SK-N-SH treated with all-trans-retinoic acid at 6 μM for 48 hours (cell line): ENCODE results near the gene CCDC170.
"Not testable (repeated sequence)": the region's sequence is repeated elsewhere in the genome, so short reads cannot be mapped to it uniquely, and the experiment has no call there.

Experiments used
- ATAC-seq: fragments of 200-7000 bp; cut with Tn5 transposase; 3 replicates; pipeline ENCODE4 v1.9.1; 2020; ENCODE audit warnings: mild to moderate bottlenecking, moderate library complexity
- ARNTL ChIP-seq: fragments of 450-650 bp; formaldehyde crosslinking; IDR thresholded peaks from 2 replicates; pipeline ENCODE4 v1.5.0; 2020; ENCODE audit warnings: low read depth, mild to moderate bottlenecking, moderate library complexity, borderline replicate concordance
- BACH2 ChIP-seq: fragments of 250-450 bp; sonication (Bioruptor Pico); IDR thresholded peaks from 2 replicates; pipeline ENCODE4 v1.9.0; 2021; ENCODE audit warnings: mild to moderate bottlenecking, borderline replicate concordance
- CSDC2 ChIP-seq: fragments of 250-450 bp; sonication (Bioruptor Pico); IDR thresholded peaks from 2 replicates; pipeline ENCODE4 v1.5.0; 2020; ENCODE audit warnings: mild to moderate bottlenecking, moderate library complexity
- ESRRG ChIP-seq: fragments of 250-450 bp; sonication (Bioruptor Pico); IDR thresholded peaks from 2 replicates; pipeline ENCODE4 v1.6.1; 2021; ENCODE audit warnings: mild to moderate bottlenecking
- GLIS3 ChIP-seq: fragments of 250-450 bp; sonication (Bioruptor Pico); IDR thresholded peaks from 2 replicates; pipeline ENCODE4 v1.5.0; 2020; ENCODE audit warnings: mild to moderate bottlenecking, moderate library complexity
- ISL1 ChIP-seq: fragments of 250-450 bp; sonication (Bioruptor Pico); IDR thresholded peaks from 2 replicates; pipeline ENCODE4 v2.1.2; 2022; ENCODE audit warnings: mild to moderate bottlenecking, moderate library complexity
- OSR1 ChIP-seq: fragments of 250-450 bp; sonication (Bioruptor Pico); IDR thresholded peaks from 2 replicates; pipeline ENCODE4 v1.8.0; 2022; ENCODE audit warnings: moderate library complexity, mild to moderate bottlenecking, inconsistent platforms
- PPARA ChIP-seq: fragments of 250-450 bp; sonication (Bioruptor Pico); IDR thresholded peaks from 2 replicates; pipeline ENCODE4 v1.5.0; 2020; ENCODE audit warnings: mild to moderate bottlenecking, borderline replicate concordance
- RARB ChIP-seq: fragments of 250-450 bp; sonication (Bioruptor Pico); IDR thresholded peaks from 2 replicates; pipeline ENCODE4 v1.8.0; 2021; ENCODE audit warnings: mild to moderate bottlenecking, moderate library complexity
- TOX ChIP-seq: fragments of 250-450 bp; sonication (Bioruptor Pico); IDR thresholded peaks from 2 replicates; pipeline ENCODE4 v1.8.0; 2021; ENCODE audit warnings: mild to moderate bottlenecking, moderate library complexity, borderline replicate concordance
- ZC3H10 ChIP-seq: fragments of 250-450 bp; sonication (Bioruptor Pico); IDR thresholded peaks from 2 replicates; pipeline ENCODE4 v1.5.1; 2021; ENCODE audit warnings: mild to moderate bottlenecking, moderate library complexity
- ZFP3 ChIP-seq: fragments of 250-450 bp; sonication (Bioruptor Pico); IDR thresholded peaks from 2 replicates; pipeline ENCODE4 v1.5.0; 2020; ENCODE audit warnings: mild to moderate bottlenecking, moderate library complexity
- ZNF565 ChIP-seq: fragments of 450-650 bp; formaldehyde crosslinking; conservative IDR thresholded peaks from 2 replicates; pipeline ENCODE4 v1.5.0; 2020; ENCODE audit warnings: low read depth, mild to moderate bottlenecking, moderate library complexity
- ZNF70 ChIP-seq: fragments of 450-650 bp; formaldehyde crosslinking; IDR thresholded peaks from 2 replicates; pipeline ENCODE4 v1.5.0; 2020; ENCODE audit warnings: mild to moderate bottlenecking, moderate library complexity
- TF ChIP-seq, protein P1 (sequence below): fragments of 250-450 bp; sonication (Bioruptor Pico); IDR thresholded peaks from 2 replicates; pipeline ENCODE4 v1.8.0; 2021; ENCODE audit warnings: low read depth, mild to moderate bottlenecking, moderate library complexity, borderline replicate concordance
- TF ChIP-seq, protein P2 (sequence below): fragments of 250-450 bp; sonication (Bioruptor Pico); IDR thresholded peaks from 2 replicates; pipeline ENCODE4 v1.8.0; 2020; ENCODE audit warnings: mild to moderate bottlenecking, moderate library complexity, borderline replicate concordance
- TF ChIP-seq, protein P3 (sequence below): fragments of 250-450 bp; sonication (Bioruptor Pico); IDR thresholded peaks from 2 replicates; pipeline ENCODE4 v1.5.0; 2020; ENCODE audit warnings: mild to moderate bottlenecking, moderate library complexity
- TF ChIP-seq, protein P4 (sequence below): fragments of 250-450 bp; sonication (Bioruptor Pico); IDR thresholded peaks from 2 replicates; pipeline ENCODE4 v1.5.1; 2021; ENCODE audit warnings: mild to moderate bottlenecking, moderate library complexity
- TF ChIP-seq, protein P5 (sequence below): fragments of 250-450 bp; sonication (Bioruptor Pico); IDR thresholded peaks from 2 replicates; pipeline ENCODE4 v1.5.1; 2020; ENCODE audit warnings: low read depth, mild to moderate bottlenecking, moderate library complexity

Gene CCDC170

DNA sequence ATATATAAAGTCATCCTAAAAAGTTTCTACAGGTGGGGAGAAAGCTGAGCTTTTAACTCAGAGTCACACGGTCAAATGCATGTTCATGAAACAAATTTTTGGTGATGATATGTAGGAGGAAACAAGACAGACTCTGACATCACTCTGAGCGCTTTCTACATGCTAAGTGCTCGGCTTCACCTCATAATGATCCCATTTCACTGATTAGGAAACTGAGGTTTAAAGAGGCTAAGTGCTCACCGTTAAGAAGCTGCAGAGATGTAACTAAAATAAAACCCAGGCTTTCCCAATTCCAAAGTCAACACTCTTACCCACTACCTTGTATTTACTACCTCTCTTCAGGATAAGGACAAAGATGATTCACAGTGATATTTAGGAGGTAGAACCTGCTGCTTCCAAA is 46.6 kb upstream of the CCDC170 start:
- TF ChIP-seq OSR1 (CRISPR knock-in tag), result no peak
- TF ChIP-seq TOX (CRISPR knock-in tag), result no peak
- TF ChIP-seq ISL1, result no peak
- TF ChIP-seq GLIS3, result no peak
- TF ChIP-seq, protein P1, sequence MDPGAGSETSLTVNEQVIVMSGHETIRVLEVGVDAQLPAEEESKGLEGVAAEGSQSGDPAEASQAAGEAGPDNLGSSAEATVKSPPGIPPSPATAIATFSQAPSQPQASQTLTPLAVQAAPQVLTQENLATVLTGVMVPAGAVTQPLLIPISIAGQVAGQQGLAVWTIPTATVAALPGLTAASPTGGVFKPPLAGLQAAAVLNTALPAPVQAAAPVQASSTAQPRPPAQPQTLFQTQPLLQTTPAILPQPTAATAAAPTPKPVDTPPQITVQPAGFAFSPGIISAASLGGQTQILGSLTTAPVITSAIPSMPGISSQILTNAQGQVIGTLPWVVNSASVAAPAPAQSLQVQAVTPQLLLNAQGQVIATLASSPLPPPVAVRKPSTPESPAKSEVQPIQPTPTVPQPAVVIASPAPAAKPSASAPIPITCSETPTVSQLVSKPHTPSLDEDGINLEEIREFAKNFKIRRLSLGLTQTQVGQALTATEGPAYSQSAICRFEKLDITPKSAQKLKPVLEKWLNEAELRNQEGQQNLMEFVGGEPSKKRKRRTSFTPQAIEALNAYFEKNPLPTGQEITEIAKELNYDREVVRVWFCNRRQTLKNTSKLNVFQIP (CRISPR knock-in tag), result no peak
- no peak for ATAC-seq

DNA sequence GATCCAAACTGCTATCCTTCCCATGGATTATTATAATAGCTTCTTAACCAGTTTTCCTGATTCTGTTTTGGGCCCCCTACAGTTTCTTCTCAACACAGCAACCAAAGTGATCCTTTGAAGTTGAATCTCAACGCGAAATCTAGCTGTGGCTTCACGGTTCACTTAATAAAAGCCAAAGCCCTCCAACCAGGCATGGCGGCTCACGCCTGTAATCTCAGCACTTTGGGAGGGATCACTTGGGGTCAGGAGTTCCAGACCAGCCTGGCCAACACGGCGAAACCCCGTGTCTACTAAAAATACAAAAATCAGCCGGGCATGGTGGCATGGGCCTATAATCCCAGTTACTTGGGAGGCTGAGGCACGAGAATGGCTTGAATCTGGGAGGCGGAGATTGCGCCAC is 45.2 kb upstream of the CCDC170 start:
- ATAC-seq, result no peak

DNA sequence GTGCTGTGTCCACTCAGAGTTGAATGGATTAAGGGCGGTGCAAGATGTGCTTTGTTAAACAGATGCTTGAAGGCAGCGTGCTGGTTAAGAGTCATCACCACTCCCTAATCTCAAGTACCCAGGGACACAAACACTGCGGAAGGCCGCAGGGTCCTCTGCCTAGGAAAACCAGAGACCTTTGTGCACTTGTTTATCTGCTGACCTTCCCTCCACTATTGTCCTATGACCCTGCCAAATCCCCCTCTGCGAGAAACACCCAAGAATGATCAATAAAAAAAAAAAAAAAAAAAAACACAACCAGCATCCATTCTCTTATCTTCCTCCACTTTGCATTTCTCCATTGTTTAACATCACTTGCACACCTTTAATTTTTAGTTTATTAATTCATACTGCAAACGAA is 42.9 kb upstream of the CCDC170 start:
- ATAC-seq, result not testable (repeated sequence)

More for the DNA sequence above, 45.2 kb upstream of the CCDC170 start:
- TF ChIP-seq ZNF70 (no peak), ARNTL (CRISPR knock-in tag) (no peak), OSR1 (CRISPR knock-in tag) (no peak), ZC3H10 (CRISPR knock-in tag) (no peak), RARB (CRISPR knock-in tag) (no peak), CSDC2 (CRISPR knock-in tag) (no peak), PPARA (CRISPR knock-in tag) (no peak), ZFP3 (CRISPR knock-in tag) (no peak), GLIS3 (no peak), TOX (CRISPR knock-in tag) (no peak), ZNF565 (CRISPR knock-in tag) (no peak), ESRRG (CRISPR knock-in tag) (no peak), BACH2 (no peak)
- TF ChIP-seq, protein P2, sequence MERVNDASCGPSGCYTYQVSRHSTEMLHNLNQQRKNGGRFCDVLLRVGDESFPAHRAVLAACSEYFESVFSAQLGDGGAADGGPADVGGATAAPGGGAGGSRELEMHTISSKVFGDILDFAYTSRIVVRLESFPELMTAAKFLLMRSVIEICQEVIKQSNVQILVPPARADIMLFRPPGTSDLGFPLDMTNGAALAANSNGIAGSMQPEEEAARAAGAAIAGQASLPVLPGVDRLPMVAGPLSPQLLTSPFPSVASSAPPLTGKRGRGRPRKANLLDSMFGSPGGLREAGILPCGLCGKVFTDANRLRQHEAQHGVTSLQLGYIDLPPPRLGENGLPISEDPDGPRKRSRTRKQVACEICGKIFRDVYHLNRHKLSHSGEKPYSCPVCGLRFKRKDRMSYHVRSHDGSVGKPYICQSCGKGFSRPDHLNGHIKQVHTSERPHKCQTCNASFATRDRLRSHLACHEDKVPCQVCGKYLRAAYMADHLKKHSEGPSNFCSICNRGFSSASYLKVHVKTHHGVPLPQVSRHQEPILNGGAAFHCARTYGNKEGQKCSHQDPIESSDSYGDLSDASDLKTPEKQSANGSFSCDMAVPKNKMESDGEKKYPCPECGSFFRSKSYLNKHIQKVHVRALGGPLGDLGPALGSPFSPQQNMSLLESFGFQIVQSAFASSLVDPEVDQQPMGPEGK (CRISPR knock-in tag), result no peak
- TF ChIP-seq, protein P3, sequence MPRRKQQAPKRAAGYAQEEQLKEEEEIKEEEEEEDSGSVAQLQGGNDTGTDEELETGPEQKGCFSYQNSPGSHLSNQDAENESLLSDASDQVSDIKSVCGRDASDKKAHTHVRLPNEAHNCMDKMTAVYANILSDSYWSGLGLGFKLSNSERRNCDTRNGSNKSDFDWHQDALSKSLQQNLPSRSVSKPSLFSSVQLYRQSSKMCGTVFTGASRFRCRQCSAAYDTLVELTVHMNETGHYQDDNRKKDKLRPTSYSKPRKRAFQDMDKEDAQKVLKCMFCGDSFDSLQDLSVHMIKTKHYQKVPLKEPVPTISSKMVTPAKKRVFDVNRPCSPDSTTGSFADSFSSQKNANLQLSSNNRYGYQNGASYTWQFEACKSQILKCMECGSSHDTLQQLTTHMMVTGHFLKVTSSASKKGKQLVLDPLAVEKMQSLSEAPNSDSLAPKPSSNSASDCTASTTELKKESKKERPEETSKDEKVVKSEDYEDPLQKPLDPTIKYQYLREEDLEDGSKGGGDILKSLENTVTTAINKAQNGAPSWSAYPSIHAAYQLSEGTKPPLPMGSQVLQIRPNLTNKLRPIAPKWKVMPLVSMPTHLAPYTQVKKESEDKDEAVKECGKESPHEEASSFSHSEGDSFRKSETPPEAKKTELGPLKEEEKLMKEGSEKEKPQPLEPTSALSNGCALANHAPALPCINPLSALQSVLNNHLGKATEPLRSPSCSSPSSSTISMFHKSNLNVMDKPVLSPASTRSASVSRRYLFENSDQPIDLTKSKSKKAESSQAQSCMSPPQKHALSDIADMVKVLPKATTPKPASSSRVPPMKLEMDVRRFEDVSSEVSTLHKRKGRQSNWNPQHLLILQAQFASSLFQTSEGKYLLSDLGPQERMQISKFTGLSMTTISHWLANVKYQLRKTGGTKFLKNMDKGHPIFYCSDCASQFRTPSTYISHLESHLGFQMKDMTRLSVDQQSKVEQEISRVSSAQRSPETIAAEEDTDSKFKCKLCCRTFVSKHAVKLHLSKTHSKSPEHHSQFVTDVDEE (CRISPR knock-in tag), result no peak
- TF ChIP-seq, protein P4, sequence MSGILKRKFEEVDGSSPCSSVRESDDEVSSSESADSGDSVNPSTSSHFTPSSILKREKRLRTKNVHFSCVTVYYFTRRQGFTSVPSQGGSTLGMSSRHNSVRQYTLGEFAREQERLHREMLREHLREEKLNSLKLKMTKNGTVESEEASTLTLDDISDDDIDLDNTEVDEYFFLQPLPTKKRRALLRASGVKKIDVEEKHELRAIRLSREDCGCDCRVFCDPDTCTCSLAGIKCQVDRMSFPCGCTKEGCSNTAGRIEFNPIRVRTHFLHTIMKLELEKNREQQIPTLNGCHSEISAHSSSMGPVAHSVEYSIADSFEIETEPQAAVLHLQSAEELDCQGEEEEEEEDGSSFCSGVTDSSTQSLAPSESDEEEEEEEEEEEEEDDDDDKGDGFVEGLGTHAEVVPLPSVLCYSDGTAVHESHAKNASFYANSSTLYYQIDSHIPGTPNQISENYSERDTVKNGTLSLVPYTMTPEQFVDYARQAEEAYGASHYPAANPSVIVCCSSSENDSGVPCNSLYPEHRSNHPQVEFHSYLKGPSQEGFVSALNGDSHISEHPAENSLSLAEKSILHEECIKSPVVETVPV, result no peak
- TF ChIP-seq, protein P5, sequence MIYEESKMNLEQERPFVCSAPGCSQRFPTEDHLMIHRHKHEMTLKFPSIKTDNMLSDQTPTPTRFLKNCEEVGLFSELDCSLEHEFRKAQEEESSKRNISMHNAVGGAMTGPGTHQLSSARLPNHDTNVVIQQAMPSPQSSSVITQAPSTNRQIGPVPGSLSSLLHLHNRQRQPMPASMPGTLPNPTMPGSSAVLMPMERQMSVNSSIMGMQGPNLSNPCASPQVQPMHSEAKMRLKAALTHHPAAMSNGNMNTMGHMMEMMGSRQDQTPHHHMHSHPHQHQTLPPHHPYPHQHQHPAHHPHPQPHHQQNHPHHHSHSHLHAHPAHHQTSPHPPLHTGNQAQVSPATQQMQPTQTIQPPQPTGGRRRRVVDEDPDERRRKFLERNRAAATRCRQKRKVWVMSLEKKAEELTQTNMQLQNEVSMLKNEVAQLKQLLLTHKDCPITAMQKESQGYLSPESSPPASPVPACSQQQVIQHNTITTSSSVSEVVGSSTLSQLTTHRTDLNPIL, result no peak
- TF ChIP-seq, protein P1 (CRISPR knock-in tag), result no peak
